Measurements from ENCODE around the gene LENEP. TPM values are rescaled to one million over a fixed set of nuclear protein-coding genes. Genes with fewer than 3 reads are reported as not detected.

The LENEP gene
- total RNA-seq, 1 experiment from 2014 or later = 0.42 TPM

GRCh38 chr1:154955039-154955717, 38.2 kb upstream of the LENEP start:
- peak overlapping the region; percentile 87 for H3K4me2 ChIP-seq (ENCODE audit: low read length)
- intact Hi-C loops (cut with micrococcal nuclease) = no loop called here
- H3K36me3 ChIP-seq (ENCODE audit: control insufficient read depth in 1 of 2, insufficient read depth in 2 of 2, low read length in 2 of 2) = peaks cover 3 to 13% of the 10 kb centered on the region in 2 experiments; a peak in 2 of 4 replicates
- H3K4me1 ChIP-seq (ENCODE audit: control insufficient read depth in 1 of 2, insufficient read depth in 2 of 2, low read length in 2 of 2) = peaks cover 14 to 33% of the 10 kb centered on the region in 2 experiments
- TF ChIP-seq POLR2AphosphoS5 (IDR thresholded peaks at IDR 0.05; ENCODE audit: low read depth, low read length) = no peak
- TF ChIP-seq SRF (IDR thresholded peaks at IDR 0.05; ENCODE audit: low read depth) = 0 out of 2 replicates have a peak, but pooled peaks have one; percentile 45
- H3K27me3 ChIP-seq (ENCODE audit: insufficient read depth, low read length) = no peaks in the 10 kb centered on the region
- ChIA-PET RAD21 (ENCODE audit: low non-redundant PET in 1 of 2, low total read pairs in 2 of 2, uncharacterized antibody in 2 of 2, unreplicated experiment in 2 of 2) (interaction anchor here in 1 of 2 experiments (1.0 kb wide), 1 partner anchor 96 kb away, joined by 4 read pairs; the partner anchor contains the start of gene ADAM15), POLR2A (interaction anchor here (0.8 to 2.4 kb wide), 3 partner anchors 12 to 18 kb away, joined by 4 to 10 read pairs (median 9); partner anchors contain the start of gene SHC1), CTCF (interaction anchor here (0.8 to 1.3 kb wide), 5 partner anchors 18 to 408 kb away, joined by 3 to 5 read pairs (median 4); partner anchors contain the start of gene ADAM15)
- H2AFZ ChIP-seq (ENCODE audit: low read depth, low read length, poor library complexity, severe bottlenecking) = no peak overlapping the region
- BruUV-seq (replicated peaks) = no TSS peak
- no peak overlapping the region for H3K27ac ChIP-seq (ENCODE audit: low read depth, low read length)
- ATAC-seq (no peak), DNase-seq (ENCODE audit: low read depth, low spot score) (no peak)
- peak overlapping the region; percentile 60 to 62 for H3K4me3 ChIP-seq (replicated peaks in 1 of 2; ENCODE audit: low read depth in 1 of 2, low read length in 2 of 2)
- no peaks in the 10 kb centered on the region for H3K9me2 ChIP-seq (ENCODE audit: insufficient read depth)
- peak overlapping the region; percentile 56 for H3K9ac ChIP-seq (ENCODE audit: low read length)
- H4K20me1 ChIP-seq (ENCODE audit: insufficient read depth) = no peaks in the 10 kb centered on the region
- H3K79me2 ChIP-seq (ENCODE audit: insufficient read depth, low read length) = peaks cover 2% of the 10 kb centered on the region
- H3K9me3 ChIP-seq (ENCODE audit: control insufficient read depth in 1 of 2, insufficient read depth in 1 of 2, low read depth in 1 of 2, low read length in 2 of 2) = no peaks in the 10 kb centered on the region

GRCh38 chr1:154955718-154956543, 37.5 kb upstream of the LENEP start, which contains the start of gene PBXIP1:
Gene PBXIP1, minus strand, starts transcription at chr1:154956099. Its CDS starts 2,378 bp downstream, at chr1:154953721.
- ChIA-PET CTCF (interaction anchor here (0.8 to 1.3 kb wide), 6 partner anchors 18 to 409 kb away, joined by 3 to 5 read pairs (median 4); partner anchors contain the start of gene ADAM15), POLR2A (interaction anchor here (0.8 to 2.4 kb wide), 3 partner anchors 12 to 17 kb away, joined by 4 to 10 read pairs (median 9); partner anchors contain the start of gene SHC1), RAD21 (ENCODE audit: low non-redundant PET in 1 of 2, low total read pairs in 2 of 2, uncharacterized antibody in 2 of 2, unreplicated experiment in 2 of 2) (interaction anchor here in 1 of 2 experiments (1.0 kb wide), 1 partner anchor 95 kb away, joined by 4 read pairs; the partner anchor contains the start of gene ADAM15)
- Histone ChIP-seq H3K4me1 (ENCODE audit: control insufficient read depth in 1 of 2, insufficient read depth in 2 of 2, low read length in 2 of 2) (peaks cover 18 to 40% of the 10 kb centered on the region in 2 experiments), H3K79me2 (ENCODE audit: insufficient read depth, low read length) (peaks cover 9% of the 10 kb centered on the region), H4K20me1 (ENCODE audit: insufficient read depth) (no peaks in the 10 kb centered on the region), H3K4me2 (ENCODE audit: low read length) (peak within 1 kb of the TSS; percentile 87), H3K4me3 (replicated peaks in 1 of 2; ENCODE audit: low read depth in 1 of 2, low read length in 2 of 2) (peak within 1 kb of the TSS; percentile 60 to 62), H3K9ac (ENCODE audit: low read length) (peak within 1 kb of the TSS; percentile 56), H3K9me3 (ENCODE audit: control insufficient read depth in 1 of 2, insufficient read depth in 1 of 2, low read depth in 1 of 2, low read length in 2 of 2) (no peaks in the 10 kb centered on the region), H3K27ac (ENCODE audit: low read depth, low read length) (peak within 1 kb of the TSS; percentile 5; the same call in 1 of the 2 replicates), H3K27me3 (ENCODE audit: insufficient read depth, low read length) (no peaks in the 10 kb centered on the region), H3K9me2 (ENCODE audit: insufficient read depth) (no peaks in the 10 kb centered on the region), H2AFZ (ENCODE audit: low read depth, low read length, poor library complexity, severe bottlenecking) (no peak within 1 kb of the TSS), H3K36me3 (ENCODE audit: control insufficient read depth in 1 of 2, insufficient read depth in 2 of 2, low read length in 2 of 2) (peaks cover 3 to 13% of the 10 kb centered on the region in 2 experiments; a peak in 2 of 4 replicates)
- TF ChIP-seq SIN3A (IDR thresholded peaks at IDR 0.05; ENCODE audit: low read depth) (peak; percentile 28; the same call in 1 of the 2 replicates), EGR1 (IDR thresholded peaks at IDR 0.05; ENCODE audit: low read depth) (no peak), SP1 (IDR thresholded peaks at IDR 0.05; ENCODE audit: low read depth) (peak; percentile 59), POLR2A (IDR thresholded peaks at IDR 0.05; ENCODE audit: borderline replicate concordance, extremely low read depth, insufficient read depth, insufficient read length) (peak; percentile 30), EZH2phosphoT487 (IDR thresholded peaks at IDR 0.05; ENCODE audit: borderline replicate concordance) (no peak), ELF1 (IDR thresholded peaks at IDR 0.05; ENCODE audit: borderline replicate concordance, low read depth) (no peak), CTCF (IDR thresholded peaks at IDR 0.05 in 2 of 3, conservative IDR thresholded peaks at IDR 0.05 in 1 of 3; ENCODE audit: borderline replicate concordance in 1 of 3, insufficient read depth in 1 of 3, low read depth in 2 of 3, low read length in 2 of 3) (peak in 2 of 3 experiments; percentile 2 to 30; a peak in 2 of 6 replicates), TCF7L2 (IDR thresholded peaks at IDR 0.05; ENCODE audit: borderline replicate concordance, extremely low read depth, insufficient read depth, insufficient read length) (no peak), JUND (IDR thresholded peaks at IDR 0.05) (no peak), RAD21 (IDR thresholded peaks at IDR 0.05; ENCODE audit: low read depth) (peak; percentile 44), CEBPB (IDR thresholded peaks at IDR 0.05; ENCODE audit: low read depth) (no peak)
- peak; percentile 80 for DNase-seq (ENCODE audit: low read depth, low spot score)
- peak; percentile 88 for ATAC-seq
- intact Hi-C loops (cut with micrococcal nuclease) = no loop called here
- no TSS peak for BruUV-seq (replicated peaks)

Data from HCT116 (cell line).